ENCODE results near the gene MAML1.

The MAML1 gene

DNA sequence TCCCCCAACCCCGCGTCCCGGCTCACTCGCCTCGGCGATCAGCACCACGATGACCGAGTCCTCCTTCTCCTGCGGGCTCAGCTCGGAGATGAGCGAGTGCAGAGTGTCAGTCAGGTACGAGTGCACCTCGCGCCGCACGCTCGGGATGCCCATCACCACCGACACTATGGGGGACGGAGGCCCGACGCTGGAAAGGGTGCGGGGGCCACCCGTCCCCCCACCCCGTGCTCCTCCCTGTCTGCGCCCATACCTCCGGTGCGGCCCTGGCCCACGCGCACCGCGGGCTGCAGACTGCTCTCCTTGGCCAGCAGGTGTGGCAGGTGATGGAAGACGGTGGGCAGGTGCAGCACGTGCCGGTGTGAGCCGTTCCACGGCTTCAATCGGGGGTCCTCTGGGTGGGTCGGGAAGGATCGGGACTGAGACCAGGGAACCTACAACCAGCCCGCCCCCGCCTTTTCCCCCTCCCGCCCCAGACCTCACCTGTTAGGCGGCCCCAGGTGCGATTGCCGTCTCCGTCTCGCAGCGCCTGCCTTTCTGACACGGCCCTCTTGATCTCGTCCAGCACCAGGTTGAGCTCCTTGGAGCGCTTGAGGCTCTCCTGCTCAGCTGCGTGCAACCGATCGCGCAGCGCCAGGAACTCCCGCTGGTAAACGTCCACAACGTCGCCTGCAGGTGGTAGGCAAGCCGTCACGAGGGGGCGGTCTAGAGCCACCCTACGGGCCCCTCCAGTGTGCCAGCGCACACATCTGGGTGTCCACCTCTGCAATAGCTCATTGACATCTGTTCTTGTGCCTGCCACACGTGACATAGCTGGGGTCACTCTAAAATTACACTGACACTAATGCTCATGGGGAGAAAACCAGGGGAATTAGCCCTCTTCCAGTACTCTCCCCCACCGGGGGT is 68.9 kb downstream of the MAML1 start:
- Histone ChIP-seq H3K9me3 (ENCODE audit: low read length) (no peaks in the 10 kb centered on the region), H3K4me1 (ENCODE audit: insufficient read depth, low read length) (peaks cover 27% of the 10 kb centered on the region), H2AFZ (ENCODE audit: low read depth, low read length) (no peak overlapping the region), H3K36me3 (ENCODE audit: insufficient read depth, low read length) (peaks cover 42% of the 10 kb centered on the region), H3K4me3 (ENCODE audit: low read length) (no peak overlapping the region), H3K27me3 (ENCODE audit: insufficient read depth, low read length) (no peaks in the 10 kb centered on the region)

DNA sequence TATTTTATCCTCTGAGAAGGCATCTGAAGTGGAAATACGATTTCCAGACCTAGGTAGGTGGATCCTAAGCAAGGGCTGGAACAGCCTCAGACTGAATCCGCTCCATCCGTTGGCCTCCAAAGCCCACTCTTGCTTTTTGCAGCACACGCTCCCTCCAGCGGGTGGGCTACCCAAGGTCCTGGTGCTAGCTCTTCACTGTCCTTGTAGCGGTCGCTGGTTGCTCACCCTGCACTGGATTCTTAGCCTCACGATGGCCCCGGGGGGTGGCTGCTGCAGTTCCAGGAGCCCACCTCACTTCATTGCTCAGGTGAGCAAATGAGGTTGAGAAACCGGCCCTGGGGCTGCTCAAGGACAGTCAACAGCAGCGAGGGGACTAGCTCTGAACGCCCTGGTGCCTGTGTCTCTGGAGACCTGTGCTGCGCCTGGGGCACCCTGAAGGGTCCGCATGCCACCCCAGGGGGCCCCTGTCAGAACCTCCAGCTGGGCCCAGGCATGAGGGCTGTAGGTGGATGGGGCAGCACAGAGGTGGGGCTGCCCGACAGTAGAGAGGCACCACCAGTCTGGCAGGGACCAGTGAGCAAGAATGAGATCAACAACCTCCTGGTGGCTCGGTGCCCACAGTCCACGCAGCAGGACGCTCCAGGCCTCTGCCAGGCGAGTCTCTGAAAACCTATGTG is 69.7 kb downstream of the MAML1 start:
- no peak overlapping the region for H2AFZ ChIP-seq (ENCODE audit: low read depth, low read length)
- peaks cover 36% of the 10 kb centered on the region for H3K36me3 ChIP-seq (ENCODE audit: insufficient read depth, low read length)
- no peaks in the 10 kb centered on the region for H3K9me3 ChIP-seq (ENCODE audit: low read length)
- no peaks in the 10 kb centered on the region for H3K27me3 ChIP-seq (ENCODE audit: insufficient read depth, low read length)
- H3K4me1 ChIP-seq (ENCODE audit: insufficient read depth, low read length), result peaks cover 27% of the 10 kb centered on the region
- H3K4me3 ChIP-seq (ENCODE audit: low read length), result no peak overlapping the region

DNA sequence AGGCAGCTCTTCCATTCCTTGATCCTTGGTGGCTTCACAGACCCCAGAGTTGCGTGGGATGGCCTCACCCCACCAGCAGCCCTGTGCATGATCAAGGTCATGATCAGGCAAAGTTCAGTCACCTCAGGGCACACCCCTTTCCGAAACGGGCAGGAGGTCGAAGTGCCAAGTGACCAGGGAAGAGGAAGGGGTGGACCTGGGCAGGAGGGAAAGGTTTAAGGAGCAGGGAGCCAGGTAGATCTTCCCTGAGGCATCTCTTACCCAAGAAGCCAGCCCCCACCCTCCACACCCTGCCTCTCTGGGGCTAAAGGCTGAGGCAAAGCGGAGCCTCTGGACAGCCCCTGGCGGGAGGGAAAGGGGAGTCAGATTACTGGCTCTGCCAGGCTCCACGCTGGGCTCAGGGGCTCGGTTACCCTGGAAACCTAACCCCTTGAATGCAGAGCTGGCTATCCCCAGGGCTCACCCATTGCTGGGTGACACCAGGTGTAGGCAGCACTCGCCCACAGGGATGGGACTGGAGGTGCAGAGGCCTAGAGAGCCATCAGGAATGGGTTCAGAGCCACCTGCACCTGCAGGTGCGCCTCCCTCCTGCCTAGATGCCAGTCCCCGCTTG is 70.4 kb downstream of the MAML1 start:
- no peak overlapping the region for H2AFZ ChIP-seq (ENCODE audit: low read depth, low read length)
- no peak overlapping the region for H3K4me3 ChIP-seq (ENCODE audit: low read length)
- H3K4me1 ChIP-seq (ENCODE audit: insufficient read depth, low read length), result peaks cover 27% of the 10 kb centered on the region
- H3K27me3 ChIP-seq (ENCODE audit: insufficient read depth, low read length), result no peaks in the 10 kb centered on the region
- no peaks in the 10 kb centered on the region for H3K9me3 ChIP-seq (ENCODE audit: low read length)
- H3K36me3 ChIP-seq (ENCODE audit: insufficient read depth, low read length), result peaks cover 29% of the 10 kb centered on the region

DNA sequence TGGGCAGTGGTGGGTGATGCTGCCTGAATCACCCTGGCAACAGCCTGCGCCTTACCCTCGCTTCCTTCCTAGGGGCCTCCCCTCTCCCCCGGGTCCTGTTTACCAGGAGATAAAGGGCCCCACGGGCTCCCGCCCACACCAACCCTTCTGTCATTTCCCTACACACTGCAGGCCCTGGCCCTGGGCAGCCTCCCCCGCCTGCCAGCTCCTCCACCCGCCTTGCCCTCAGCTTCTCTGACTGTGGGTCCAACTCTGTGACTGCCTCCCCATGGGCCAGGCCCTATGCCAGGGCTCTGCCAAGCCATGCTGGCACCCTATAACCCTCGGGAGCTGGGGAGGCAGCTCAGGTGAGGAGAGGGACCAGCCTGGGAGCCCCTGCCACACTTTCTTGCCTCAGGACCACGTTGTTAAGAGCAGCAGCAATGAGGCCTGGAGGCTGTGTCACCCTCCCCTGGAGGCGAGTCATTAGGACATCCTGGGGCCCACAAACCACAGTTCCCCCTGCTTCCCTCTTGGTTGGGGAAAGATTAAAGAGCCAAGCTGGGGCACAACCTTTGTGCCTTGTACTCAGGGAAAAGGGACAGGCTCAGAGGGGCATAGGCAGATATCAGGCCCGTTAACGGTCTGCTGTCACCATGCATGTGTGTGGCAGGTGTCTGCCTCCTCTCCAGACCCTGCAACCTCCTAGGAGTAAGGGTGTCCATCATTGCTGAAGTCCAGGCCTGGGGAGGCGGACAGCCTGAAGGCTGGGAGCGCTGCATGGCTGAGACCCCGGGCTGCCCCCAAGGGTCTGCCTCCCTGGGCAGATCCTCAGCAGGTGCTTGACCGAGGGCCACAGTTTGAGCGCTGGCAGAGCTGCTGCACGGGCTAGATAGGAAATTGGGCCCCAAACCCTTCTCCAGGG is 71.3 kb downstream of the MAML1 start:
- Histone ChIP-seq H3K4me3 (ENCODE audit: low read length) (no peak overlapping the region), H3K27me3 (ENCODE audit: insufficient read depth, low read length) (no peaks in the 10 kb centered on the region), H3K36me3 (ENCODE audit: insufficient read depth, low read length) (peaks cover 21% of the 10 kb centered on the region), H3K4me1 (ENCODE audit: insufficient read depth, low read length) (peaks cover 27% of the 10 kb centered on the region), H3K9me3 (ENCODE audit: low read length) (no peaks in the 10 kb centered on the region), H2AFZ (ENCODE audit: low read depth, low read length) (no peak overlapping the region)

DNA sequence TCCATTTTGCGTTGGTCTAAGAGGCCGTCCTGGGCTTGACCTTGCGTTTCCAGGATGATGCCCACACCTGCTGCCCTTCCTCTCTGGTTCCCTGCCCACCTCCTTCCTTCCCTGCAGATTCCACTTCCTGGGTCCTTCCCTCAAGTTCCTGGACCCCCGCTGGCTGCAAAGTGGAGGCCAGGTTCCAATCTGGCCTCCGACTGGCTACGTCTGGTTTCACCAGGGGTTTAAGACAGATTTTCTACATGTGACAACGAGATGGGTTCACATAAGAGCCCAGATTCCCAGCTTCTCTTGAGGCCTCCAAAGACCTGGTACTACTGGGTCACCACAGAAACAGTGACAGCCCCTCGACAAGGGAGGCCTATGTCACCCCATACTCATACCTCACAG is 71.9 kb downstream of the MAML1 start:
- H3K4me1 ChIP-seq (ENCODE audit: insufficient read depth, low read length), result peaks cover 27% of the 10 kb centered on the region
- peaks cover 15% of the 10 kb centered on the region for H3K36me3 ChIP-seq (ENCODE audit: insufficient read depth, low read length)
- H3K9me3 ChIP-seq (ENCODE audit: low read length), result no peaks in the 10 kb centered on the region
- H3K27me3 ChIP-seq (ENCODE audit: insufficient read depth, low read length), result no peaks in the 10 kb centered on the region
- no peak overlapping the region for H3K4me3 ChIP-seq (ENCODE audit: low read length)
- H2AFZ ChIP-seq (ENCODE audit: low read depth, low read length), result no peak overlapping the region

DNA sequence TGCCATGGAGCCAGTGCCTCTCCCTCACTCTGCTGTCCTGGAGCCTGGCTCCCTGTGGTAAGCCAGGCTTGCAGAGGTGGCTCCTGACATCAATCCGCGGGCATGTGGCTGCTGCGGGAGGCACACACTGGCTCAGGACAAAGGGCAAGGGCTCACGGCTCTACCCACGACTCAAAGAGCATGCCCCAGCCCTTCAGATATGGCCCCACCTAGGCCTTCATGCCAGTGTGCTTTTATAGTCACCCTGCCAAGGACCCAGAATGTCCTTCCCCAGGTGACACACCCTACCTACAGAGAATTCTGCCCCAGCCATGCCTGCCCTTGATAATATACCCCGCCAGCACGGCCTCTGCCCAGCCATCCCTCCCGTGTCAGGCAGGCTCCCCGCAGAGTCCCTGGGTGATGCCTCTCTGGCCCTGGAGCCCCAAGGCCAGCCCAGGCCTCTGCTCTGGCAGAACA is 72.5 kb downstream of the MAML1 start:
- Histone ChIP-seq H2AFZ (ENCODE audit: low read depth, low read length) (no peak overlapping the region), H3K4me1 (ENCODE audit: insufficient read depth, low read length) (peaks cover 27% of the 10 kb centered on the region), H3K27me3 (ENCODE audit: insufficient read depth, low read length) (no peaks in the 10 kb centered on the region), H3K36me3 (ENCODE audit: insufficient read depth, low read length) (peaks cover 10% of the 10 kb centered on the region), H3K9me3 (ENCODE audit: low read length) (no peaks in the 10 kb centered on the region), H3K4me3 (ENCODE audit: low read length) (peak overlapping the region; percentile 78)

DNA sequence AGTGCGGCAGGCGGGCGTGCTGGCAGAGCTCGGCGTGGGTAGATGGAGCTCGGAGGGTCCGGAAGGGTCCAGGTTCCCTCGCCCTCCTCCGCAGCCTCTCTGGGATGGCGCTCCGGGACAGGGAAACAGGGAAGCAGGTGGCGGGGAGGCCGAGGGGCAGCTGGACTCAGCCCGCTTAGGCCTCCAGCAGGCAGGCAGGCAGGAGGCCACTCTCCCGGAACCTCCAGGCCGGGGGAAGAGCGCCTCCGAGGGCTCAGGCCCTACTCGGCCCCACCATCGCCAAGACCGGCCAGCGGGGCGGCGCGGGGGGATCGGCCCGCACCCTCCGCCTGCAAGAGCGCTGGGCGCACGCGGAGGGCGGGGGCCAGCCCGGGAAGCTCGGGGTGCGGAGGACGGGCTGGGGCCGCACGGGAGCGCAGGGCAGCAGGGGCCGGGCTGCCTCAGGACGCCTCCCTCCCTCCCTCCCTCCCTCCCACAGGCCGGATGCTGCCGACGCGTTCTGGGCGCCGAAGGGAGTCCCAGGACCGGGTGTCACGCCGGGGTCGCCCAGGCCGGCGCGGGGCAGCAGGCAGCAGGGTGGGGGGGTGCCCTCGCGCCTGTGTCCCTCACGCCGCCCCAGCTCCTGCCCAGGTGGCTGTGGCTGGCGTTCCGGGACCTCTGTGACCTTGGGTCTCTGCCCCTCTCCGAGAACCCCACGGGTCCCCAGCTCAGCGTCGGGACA is 73.1 kb downstream of the MAML1 start:
- Histone ChIP-seq H3K36me3 (ENCODE audit: insufficient read depth, low read length) (peaks cover 6% of the 10 kb centered on the region), H3K4me1 (ENCODE audit: insufficient read depth, low read length) (peaks cover 27% of the 10 kb centered on the region), H3K27me3 (ENCODE audit: insufficient read depth, low read length) (no peaks in the 10 kb centered on the region), H3K9me3 (ENCODE audit: low read length) (no peaks in the 10 kb centered on the region), H3K4me3 (ENCODE audit: low read length) (peak overlapping the region; percentile 78), H2AFZ (ENCODE audit: low read depth, low read length) (no peak overlapping the region)

DNA sequence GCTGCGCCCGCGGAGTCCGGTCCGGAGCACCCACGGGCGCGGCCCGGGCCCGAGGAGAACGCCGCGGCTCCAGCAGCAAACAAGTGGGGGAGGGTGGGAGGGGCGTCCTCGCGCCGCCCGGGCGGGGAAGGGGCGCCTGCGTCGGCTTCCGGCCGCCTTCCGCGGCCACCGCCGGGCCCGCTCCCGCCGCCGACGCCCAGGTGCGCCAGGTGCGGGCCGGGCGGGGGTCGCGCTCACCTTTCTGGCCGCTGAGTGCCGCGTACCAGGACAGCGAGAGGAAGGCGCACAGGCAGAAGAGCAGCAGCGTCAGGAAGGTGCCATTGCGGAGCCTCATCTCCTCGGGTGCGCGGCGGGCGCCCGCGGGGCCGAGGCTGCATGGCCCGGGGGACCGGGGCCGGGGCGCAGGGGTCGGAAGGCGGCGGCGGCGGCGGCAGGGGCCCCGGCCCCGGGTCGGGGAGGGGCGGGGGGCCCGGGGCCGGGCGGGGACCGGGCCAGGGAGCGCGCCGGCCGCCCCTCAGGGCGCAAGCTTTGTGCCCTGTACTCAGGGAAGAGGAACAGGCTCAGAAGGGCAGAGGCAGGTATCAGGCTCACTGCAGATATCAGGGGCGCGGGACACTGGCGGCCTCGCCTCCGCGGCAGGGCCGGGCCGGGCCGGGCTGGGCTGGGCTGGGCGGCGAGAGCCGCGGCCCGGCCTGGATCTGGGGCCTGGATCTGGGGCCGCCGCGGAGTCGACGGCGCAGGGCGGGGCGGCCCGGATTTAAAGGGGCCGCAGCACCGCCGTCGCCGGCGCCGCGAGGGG is 73.8 kb downstream of the MAML1 start, which contains the start of gene MGAT4B:
MGAT4B (minus strand) TSS at position 617 of the 799 bp plus-strand sequence; CDS start at position 334, 283 bp downstream.
- Histone ChIP-seq H3K4me1 (ENCODE audit: insufficient read depth, low read length) (peaks cover 27% of the 10 kb centered on the region), H3K9me3 (ENCODE audit: low read length) (no peaks in the 10 kb centered on the region), H3K4me3 (ENCODE audit: low read length) (peak within 1 kb of the TSS; percentile 78), H2AFZ (ENCODE audit: low read depth, low read length) (peak within 1 kb of the TSS; percentile 80), H3K36me3 (ENCODE audit: insufficient read depth, low read length) (peaks cover 2% of the 10 kb centered on the region), H3K27me3 (ENCODE audit: insufficient read depth, low read length) (no peaks in the 10 kb centered on the region)

DNA sequence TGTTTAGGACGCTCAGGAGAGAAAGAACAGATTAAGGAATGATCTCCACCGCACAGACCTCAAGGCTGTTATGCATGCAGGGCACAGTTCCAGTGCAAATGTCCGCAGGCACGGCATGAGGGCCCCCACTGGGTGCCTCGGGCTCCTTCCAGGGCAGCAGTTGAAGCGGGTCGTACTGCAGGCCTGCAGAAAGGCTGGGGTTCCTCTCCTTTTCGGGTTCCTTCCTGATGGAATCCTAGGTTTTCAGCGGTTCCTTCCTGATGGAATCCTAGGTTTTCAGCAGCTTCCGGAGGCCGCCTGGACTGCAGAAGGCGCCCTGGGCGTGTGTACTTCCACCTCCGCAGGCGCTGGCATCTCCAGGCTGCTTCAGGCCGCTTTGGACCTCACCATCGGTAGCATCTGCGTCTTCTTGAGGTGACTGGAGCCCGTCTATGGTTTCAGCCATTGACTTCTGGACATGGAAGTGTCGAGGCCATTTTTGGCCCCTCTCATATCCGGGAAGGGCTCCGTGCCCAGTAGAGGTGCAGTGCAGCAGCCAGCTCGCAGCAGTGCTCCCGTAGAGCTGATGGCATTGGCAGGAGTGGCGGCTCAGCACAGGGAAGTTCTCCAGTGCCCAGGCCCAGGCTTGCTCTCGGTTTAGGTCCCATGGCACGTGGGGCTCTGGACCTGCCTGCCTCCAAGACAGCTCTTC is 79.7 kb downstream of the MAML1 start:
- H2AFZ ChIP-seq (ENCODE audit: low read depth, low read length), result no peak overlapping the region
- H3K36me3 ChIP-seq (ENCODE audit: insufficient read depth, low read length), result peaks cover 29% of the 10 kb centered on the region
- H3K27me3 ChIP-seq (ENCODE audit: insufficient read depth, low read length), result no peaks in the 10 kb centered on the region
- H3K9me3 ChIP-seq (ENCODE audit: low read length), result peaks cover 5% of the 10 kb centered on the region
- H3K4me3 ChIP-seq (ENCODE audit: low read length), result no peak overlapping the region
- H3K4me1 ChIP-seq (ENCODE audit: insufficient read depth, low read length), result no peaks in the 10 kb centered on the region

DNA sequence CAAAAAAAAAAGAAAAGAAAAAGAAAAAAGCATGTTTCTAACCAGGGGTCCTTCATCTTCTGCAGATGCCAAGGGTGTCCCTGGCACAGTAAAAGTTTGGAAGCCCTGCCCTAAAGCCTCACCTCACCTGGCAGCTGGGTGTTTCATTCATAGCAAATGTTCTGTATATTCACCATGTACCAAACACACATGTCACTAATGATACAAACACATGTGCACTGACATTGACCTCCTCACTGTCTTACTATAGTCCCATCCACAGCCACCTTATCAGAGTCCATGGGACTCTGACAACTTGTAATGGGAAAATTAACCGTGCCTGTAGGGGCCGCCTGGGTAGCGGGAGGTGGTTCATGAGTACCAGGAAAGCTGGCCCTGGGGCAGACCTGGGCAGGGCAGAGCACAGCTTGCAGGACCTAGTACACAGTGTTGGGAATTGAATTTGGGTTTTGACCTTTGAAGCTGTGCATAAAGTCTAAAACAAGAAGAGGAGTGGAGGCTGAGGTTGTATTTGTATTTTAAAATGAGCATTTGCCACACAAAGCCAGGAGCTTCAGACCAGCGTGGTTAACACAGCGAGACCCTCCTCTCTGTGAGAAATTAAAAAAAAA is 80.5 kb downstream of the MAML1 start:
- peaks cover 29% of the 10 kb centered on the region for H3K36me3 ChIP-seq (ENCODE audit: insufficient read depth, low read length)
- H3K4me3 ChIP-seq (ENCODE audit: low read length), result no peak overlapping the region
- no peaks in the 10 kb centered on the region for H3K4me1 ChIP-seq (ENCODE audit: insufficient read depth, low read length)
- H2AFZ ChIP-seq (ENCODE audit: low read depth, low read length), result no peak overlapping the region
- no peaks in the 10 kb centered on the region for H3K27me3 ChIP-seq (ENCODE audit: insufficient read depth, low read length)
- peaks cover 5% of the 10 kb centered on the region for H3K9me3 ChIP-seq (ENCODE audit: low read length)

DNA sequence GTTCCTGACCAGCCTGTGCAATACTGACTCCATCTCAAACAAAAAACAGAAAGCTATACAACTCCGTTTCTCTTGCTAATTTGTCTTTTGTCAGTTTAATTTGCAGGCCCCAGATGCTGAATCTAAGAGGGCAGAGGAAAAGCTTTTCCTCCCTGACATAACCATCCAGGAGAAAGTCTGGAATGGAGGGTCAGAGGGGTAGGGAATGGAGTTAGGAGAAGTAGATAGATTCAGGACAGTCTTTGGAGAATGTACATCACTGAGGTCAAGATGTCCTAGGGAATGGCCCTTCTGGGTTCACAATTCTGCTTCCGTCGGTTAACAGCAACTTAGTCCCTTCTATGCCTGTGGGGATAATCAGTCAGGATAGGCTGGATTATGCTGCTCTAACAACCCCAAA is 81.5 kb downstream of the MAML1 start:
- Histone ChIP-seq H3K4me1 (ENCODE audit: insufficient read depth, low read length) (peaks cover 7% of the 10 kb centered on the region), H3K27me3 (ENCODE audit: insufficient read depth, low read length) (no peaks in the 10 kb centered on the region), H2AFZ (ENCODE audit: low read depth, low read length) (no peak overlapping the region), H3K4me3 (ENCODE audit: low read length) (no peak overlapping the region), H3K9me3 (ENCODE audit: low read length) (peaks cover 5% of the 10 kb centered on the region), H3K36me3 (ENCODE audit: insufficient read depth, low read length) (peaks cover 29% of the 10 kb centered on the region)
